ENCODE results near the gene SEC16A.

SEC16A gene

GRCh38 chr9:136513191-136513590, 30.4 kb upstream of the SEC16A start:
- H3K4me1 ChIP-seq: no peaks in the 10 kb centered on the region
- H3K36me3 ChIP-seq: peaks cover 96 to 99% (median 98%) of the 10 kb centered on the region in 11 experiments

GRCh38 chr9:136512651-136513071, 29.8 kb upstream of the SEC16A start:
- peaks cover 96 to 99% (median 98%) of the 10 kb centered on the region in 11 experiments for H3K36me3 ChIP-seq
- no peak for TF ChIP-seq Cebpa-rat (IDR thresholded peaks at IDR 0.05)
- no peaks in the 10 kb centered on the region for H3K4me1 ChIP-seq
- H3K9ac ChIP-seq: no peak overlapping the region
- peaks cover 7 to 96% (median 74%) of the 10 kb centered on the region in 11 experiments; a peak in 19 of 22 replicates for H4K20me1 ChIP-seq
- H3K9me3 ChIP-seq (replicated peaks in 1 of 11): no peaks in the 10 kb centered on the region
- H3K27me3 ChIP-seq: no peaks in the 10 kb centered on the region
- H3K27ac ChIP-seq: no peak overlapping the region
- H3K4me3 ChIP-seq: no peak overlapping the region
- H3K4me2 ChIP-seq: no peak overlapping the region

More at GRCh38 chr9:136513191-136513590, 30.4 kb upstream of the SEC16A start:
- H3K9me3 ChIP-seq (replicated peaks in 1 of 11): no peaks in the 10 kb centered on the region
- H3K4me3 ChIP-seq: no peak overlapping the region
- H3K27ac ChIP-seq: no peak overlapping the region
- peaks cover 7 to 96% (median 74%) of the 10 kb centered on the region in 11 experiments; a peak in 20 of 22 replicates for H4K20me1 ChIP-seq
- H3K9ac ChIP-seq: no peak overlapping the region
- H3K27me3 ChIP-seq: no peaks in the 10 kb centered on the region
- no peak overlapping the region for H3K4me2 ChIP-seq
- TF ChIP-seq Cebpa-rat (IDR thresholded peaks at IDR 0.05): no peak

GRCh38 chr9:136511670-136512592, 29.1 kb upstream of the SEC16A start:
- peaks cover 7 to 96% (median 66%) of the 10 kb centered on the region in 11 experiments; a peak in 19 of 22 replicates for H4K20me1 ChIP-seq
- H3K4me1 ChIP-seq: no peaks in the 10 kb centered on the region
- H3K4me2 ChIP-seq: no peak overlapping the region
- no peak overlapping the region for H3K9ac ChIP-seq
- no peaks in the 10 kb centered on the region for H3K9me3 ChIP-seq (replicated peaks in 1 of 11)
- peaks cover 97 to 99% (median 98%) of the 10 kb centered on the region in 11 experiments for H3K36me3 ChIP-seq
- H3K27ac ChIP-seq: no peak overlapping the region
- no peaks in the 10 kb centered on the region for H3K27me3 ChIP-seq
- TF ChIP-seq Cebpa-rat (IDR thresholded peaks at IDR 0.05): no peak
- no peak overlapping the region for H3K4me3 ChIP-seq

GRCh38 chr9:136511144-136511669, 28.4 kb upstream of the SEC16A start:
- peaks cover 97 to 99% (median 98%) of the 10 kb centered on the region in 11 experiments for H3K36me3 ChIP-seq
- no peak for TF ChIP-seq Cebpa-rat (IDR thresholded peaks at IDR 0.05)
- no peak overlapping the region for H3K4me3 ChIP-seq
- no peaks in the 10 kb centered on the region for H3K9me3 ChIP-seq (replicated peaks in 1 of 11)
- H3K9ac ChIP-seq: no peak overlapping the region
- H4K20me1 ChIP-seq: peaks cover 0 to 96% (median 59%) of the 10 kb centered on the region in 11 experiments; a peak in 19 of 22 replicates
- H3K27me3 ChIP-seq: no peaks in the 10 kb centered on the region
- no peak overlapping the region for H3K27ac ChIP-seq
- no peaks in the 10 kb centered on the region for H3K4me1 ChIP-seq
- no peak overlapping the region for H3K4me2 ChIP-seq

GRCh38 chr9:136510561-136510960, 27.7 kb upstream of the SEC16A start:
- peaks cover 0 to 96% (median 60%) of the 10 kb centered on the region in 11 experiments; a peak in 19 of 22 replicates for H4K20me1 ChIP-seq
- no peaks in the 10 kb centered on the region for H3K27me3 ChIP-seq
- no peak for TF ChIP-seq Cebpa-rat (IDR thresholded peaks at IDR 0.05)
- no peaks in the 10 kb centered on the region for H3K9me3 ChIP-seq (replicated peaks in 1 of 11)
- H3K27ac ChIP-seq: no peak overlapping the region
- no peak overlapping the region for H3K9ac ChIP-seq
- no peak overlapping the region for H3K4me2 ChIP-seq
- H3K36me3 ChIP-seq: peaks cover 97 to 99% (median 98%) of the 10 kb centered on the region in 11 experiments
- H3K4me3 ChIP-seq: no peak overlapping the region
- no peaks in the 10 kb centered on the region for H3K4me1 ChIP-seq

GRCh38 chr9:136509549-136509948, 26.7 kb upstream of the SEC16A start:
- no peaks in the 10 kb centered on the region for H3K4me1 ChIP-seq
- H3K27ac ChIP-seq: no peak overlapping the region
- no peaks in the 10 kb centered on the region for H3K27me3 ChIP-seq
- peaks cover 97 to 99% (median 98%) of the 10 kb centered on the region in 11 experiments for H3K36me3 ChIP-seq
- H3K9ac ChIP-seq: no peak overlapping the region
- no peak for TF ChIP-seq Cebpa-rat (IDR thresholded peaks at IDR 0.05)
- peaks cover 0 to 96% (median 53%) of the 10 kb centered on the region in 11 experiments; a peak in 19 of 22 replicates for H4K20me1 ChIP-seq
- H3K4me3 ChIP-seq: no peak overlapping the region
- H3K4me2 ChIP-seq: no peak overlapping the region
- H3K9me3 ChIP-seq (replicated peaks in 1 of 11): no peaks in the 10 kb centered on the region

GRCh38 chr9:136508729-136509500, 26.1 kb upstream of the SEC16A start:
- H4K20me1 ChIP-seq: peaks cover 0 to 96% (median 47%) of the 10 kb centered on the region in 11 experiments; a peak in 18 of 22 replicates
- no peaks in the 10 kb centered on the region for H3K9me3 ChIP-seq (replicated peaks in 1 of 11)
- H3K27ac ChIP-seq: no peak overlapping the region
- no peak overlapping the region for H3K4me2 ChIP-seq
- H3K4me1 ChIP-seq: no peaks in the 10 kb centered on the region
- no peak overlapping the region for H3K9ac ChIP-seq
- TF ChIP-seq Cebpa-rat (IDR thresholded peaks at IDR 0.05): no peak
- H3K36me3 ChIP-seq: peaks cover 97 to 99% (median 98%) of the 10 kb centered on the region in 11 experiments
- H3K27me3 ChIP-seq: no peaks in the 10 kb centered on the region
- H3K4me3 ChIP-seq: no peak overlapping the region

- Histone ChIP-seq H3K27ac (no peak overlapping the region), H3K4me3 (no peak overlapping the region), H3K36me3 (peaks cover 97 to 99% (median 98%) of the 10 kb centered on the region in 11 experiments), H3K4me2 (no peak overlapping the region), H3K4me1 (no peaks in the 10 kb centered on the region), H3K27me3 (no peaks in the 10 kb centered on the region), H3K9ac (no peak overlapping the region), H4K20me1 (peaks cover 0 to 96% (median 49%) of the 10 kb centered on the region in 11 experiments; a peak in 19 of 22 replicates), H3K9me3 (replicated peaks in 1 of 11) (no peaks in the 10 kb centered on the region)
- no peak for TF ChIP-seq Cebpa-rat (IDR thresholded peaks at IDR 0.05)
These were observed 25.1 kb upstream of the SEC16A start for GRCh38 chr9:136507992-136508375.

All from BLaER1 treated with 17β-estradiol and CSF1 and Interleukin-3, amounts not matched to agents 10 nM and 100 nM (cell line).